ENCODE data around the gene WLS. TPM values are rescaled to one million over a fixed set of nuclear protein-coding genes. Genes with fewer than 3 reads are reported as not detected.
A peak's percentile ranks its signal among the peaks of the same experiment; 100 is the strongest.
"Not testable (repeated sequence)": the region's sequence is repeated elsewhere in the genome, so short reads cannot be mapped to it uniquely, and the experiment has no call there.

The WLS gene
- total RNA-seq = under 1 TPM in 1 of 2 donors, not detected in 1; 0.11 TPM

GRCh38 chr1:68232289-68233148 lies at the start of gene WLS:
TSS of gene WLS (minus strand) at chr1:68232523. CDS start at chr1:68232299, 224 bp downstream.
- Mint-ChIP-seq H3K27me3 (peaks cover 45% of the 10 kb centered on the region), H3K4me3 (peak within 1 kb of the TSS; percentile 28)

GRCh38 chr1:68280286-68280685 lies 48.0 kb upstream of the WLS start:
- Mint-ChIP-seq H3K9me3 (no peaks in the 10 kb centered on the region), H3K4me3 (no peak overlapping the region), H3K36me3 (ENCODE audit: low read depth) (no peaks in the 10 kb centered on the region), H3K4me1 (no peaks in the 10 kb centered on the region), H3K27ac (no peak overlapping the region), H3K27me3 (no peaks in the 10 kb centered on the region)
- ATAC-seq (replicated peaks) = no peak

More at GRCh38 chr1:68232289-68233148, at the start of gene WLS:
- Mint-ChIP-seq H3K27ac (no peak within 1 kb of the TSS), H3K4me1 (peaks cover 3% of the 10 kb centered on the region), H3K36me3 (ENCODE audit: low read depth) (no peaks in the 10 kb centered on the region), H3K9me3 (no peaks in the 10 kb centered on the region)
- ATAC-seq (replicated peaks) = no peak

GRCh38 chr1:68279846-68280245 lies 47.5 kb upstream of the WLS start:
- Mint-ChIP-seq H3K27me3 (no peaks in the 10 kb centered on the region), H3K9me3 (no peaks in the 10 kb centered on the region), H3K4me3 (no peak overlapping the region), H3K4me1 (no peaks in the 10 kb centered on the region), H3K27ac (no peak overlapping the region), H3K36me3 (ENCODE audit: low read depth) (no peaks in the 10 kb centered on the region)
- ATAC-seq (replicated peaks) = no peak

- Mint-ChIP-seq H3K4me1 (no peaks in the 10 kb centered on the region), H3K9me3 (no peaks in the 10 kb centered on the region), H3K36me3 (ENCODE audit: low read depth) (no peaks in the 10 kb centered on the region), H3K4me3 (no peak overlapping the region), H3K27ac (no peak overlapping the region), H3K27me3 (no peaks in the 10 kb centered on the region)
- no peak for ATAC-seq (replicated peaks)
These were observed 45.9 kb upstream of the WLS start for GRCh38 chr1:68278221-68278620.

GRCh38 chr1:68276448-68276847 lies 44.1 kb upstream of the WLS start:
- no peak overlapping the region for H3K27ac Mint-ChIP-seq
- no peak overlapping the region for H3K4me3 Mint-ChIP-seq
- no peaks in the 10 kb centered on the region for H3K27me3 Mint-ChIP-seq
- no peak for ATAC-seq (replicated peaks)
- H3K9me3 Mint-ChIP-seq = no peaks in the 10 kb centered on the region
- no peaks in the 10 kb centered on the region for H3K4me1 Mint-ChIP-seq
- H3K36me3 Mint-ChIP-seq (ENCODE audit: low read depth) = no peaks in the 10 kb centered on the region

GRCh38 chr1:68273530-68273929 lies 41.2 kb upstream of the WLS start:
- H3K9me3 Mint-ChIP-seq = no peaks in the 10 kb centered on the region
- no peaks in the 10 kb centered on the region for H3K27me3 Mint-ChIP-seq
- H3K4me3 Mint-ChIP-seq = no peak overlapping the region
- no peak for ATAC-seq (replicated peaks)
- H3K27ac Mint-ChIP-seq = no peak overlapping the region
- no peaks in the 10 kb centered on the region for H3K4me1 Mint-ChIP-seq
- H3K36me3 Mint-ChIP-seq (ENCODE audit: low read depth) = no peaks in the 10 kb centered on the region

- no peaks in the 10 kb centered on the region for H3K27me3 Mint-ChIP-seq
- no peak for ATAC-seq (replicated peaks)
- H3K9me3 Mint-ChIP-seq = no peaks in the 10 kb centered on the region
- no peak overlapping the region for H3K27ac Mint-ChIP-seq
- H3K4me3 Mint-ChIP-seq = no peak overlapping the region
- no peaks in the 10 kb centered on the region for H3K4me1 Mint-ChIP-seq
- H3K36me3 Mint-ChIP-seq (ENCODE audit: low read depth) = no peaks in the 10 kb centered on the region
These were observed 39.3 kb upstream of the WLS start for GRCh38 chr1:68271596-68271995.

- no peaks in the 10 kb centered on the region for H3K9me3 Mint-ChIP-seq
These were observed 38.6 kb upstream of the WLS start for GRCh38 chr1:68270951-68271350.

GRCh38 chr1:68269637-68270430 lies 37.5 kb upstream of the WLS start:
- no peaks in the 10 kb centered on the region for H3K27me3 Mint-ChIP-seq
- H3K9me3 Mint-ChIP-seq = no peaks in the 10 kb centered on the region
- H3K4me3 Mint-ChIP-seq = no peak overlapping the region
- H3K27ac Mint-ChIP-seq = no peak overlapping the region
- H3K36me3 Mint-ChIP-seq (ENCODE audit: low read depth) = no peaks in the 10 kb centered on the region
- no peaks in the 10 kb centered on the region for H3K4me1 Mint-ChIP-seq
- no peak for ATAC-seq (replicated peaks)

More at GRCh38 chr1:68270951-68271350, 38.6 kb upstream of the WLS start:
- no peaks in the 10 kb centered on the region for H3K36me3 Mint-ChIP-seq (ENCODE audit: low read depth)
- no peaks in the 10 kb centered on the region for H3K4me1 Mint-ChIP-seq
- no peak overlapping the region for H3K27ac Mint-ChIP-seq
- H3K27me3 Mint-ChIP-seq = no peaks in the 10 kb centered on the region
- ATAC-seq (replicated peaks) = no peak
- no peak overlapping the region for H3K4me3 Mint-ChIP-seq

GRCh38 chr1:68268896-68269483 lies 36.7 kb upstream of the WLS start:
- H3K4me1 Mint-ChIP-seq = no peaks in the 10 kb centered on the region
- H3K9me3 Mint-ChIP-seq = no peaks in the 10 kb centered on the region
- peaks cover under 1% of the 10 kb centered on the region for H3K27me3 Mint-ChIP-seq
- H3K27ac Mint-ChIP-seq = no peak overlapping the region
- H3K36me3 Mint-ChIP-seq (ENCODE audit: low read depth) = no peaks in the 10 kb centered on the region
- no peak for ATAC-seq (replicated peaks)
- H3K4me3 Mint-ChIP-seq = no peak overlapping the region

GRCh38 chr1:68256824-68257223 lies 24.5 kb upstream of the WLS start:
- H3K4me3 Mint-ChIP-seq; H3K36me3 Mint-ChIP-seq (ENCODE audit: low read depth); H3K27ac Mint-ChIP-seq; H3K9me3 Mint-ChIP-seq; H3K4me1 Mint-ChIP-seq; ATAC-seq (replicated peaks); H3K27me3 Mint-ChIP-seq: not testable (repeated sequence)

GRCh38 chr1:68255301-68255700 lies 23.0 kb upstream of the WLS start:
- Mint-ChIP-seq H3K27me3 (no peaks in the 10 kb centered on the region), H3K4me3 (no peak overlapping the region), H3K9me3 (peaks cover 3% of the 10 kb centered on the region), H3K27ac (no peak overlapping the region), H3K36me3 (ENCODE audit: low read depth) (no peaks in the 10 kb centered on the region), H3K4me1 (no peaks in the 10 kb centered on the region)
- ATAC-seq (replicated peaks) = no peak

GRCh38 chr1:68254667-68255226 lies 22.4 kb upstream of the WLS start:
- Mint-ChIP-seq H3K27ac (no peak overlapping the region), H3K36me3 (ENCODE audit: low read depth) (no peaks in the 10 kb centered on the region)
- no peak for ATAC-seq (replicated peaks)

GRCh38 chr1:68237040-68237439 lies 4.7 kb upstream of the WLS start:
- ATAC-seq (replicated peaks) = no peak
- Mint-ChIP-seq H3K9me3 (no peaks in the 10 kb centered on the region), H3K36me3 (ENCODE audit: low read depth) (no peaks in the 10 kb centered on the region)

More at GRCh38 chr1:68254667-68255226, 22.4 kb upstream of the WLS start:
- no peak overlapping the region for H3K4me3 Mint-ChIP-seq
- H3K9me3 Mint-ChIP-seq = peaks cover 7% of the 10 kb centered on the region
- no peaks in the 10 kb centered on the region for H3K4me1 Mint-ChIP-seq
- no peaks in the 10 kb centered on the region for H3K27me3 Mint-ChIP-seq

More at GRCh38 chr1:68237040-68237439, 4.7 kb upstream of the WLS start:
- Mint-ChIP-seq H3K27ac (no peak overlapping the region), H3K4me3 (no peak overlapping the region), H3K27me3 (peaks cover 29% of the 10 kb centered on the region), H3K4me1 (peaks cover 3% of the 10 kb centered on the region)

Data from activated T-helper 17 cell treated with anti-CD3 and anti-CD28 coated beads, Interleukin-2, amount 50 U/mL, for 72 hours (primary cell).